Spleen (tissue), 7 donors: ENCODE data around the gene WAS.

Experiments used
- CTCF ChIP-seq, 11 experiments: fragments of 200-600 bp in 7 of 11; fragments of 450-650 bp in 4 of 11; sonication (generic) in 4 of 11; IDR thresholded peaks in 8 of 11; conservative IDR thresholded peaks in 3 of 11; 1 replicate in 7 of 11; 2 replicates in 4 of 11; pipeline versions ENCODE4 v1.4.0 to v1.8.0; 2016 to 2021; ENCODE audit warnings: antibody characterized with exemption in 11 of 11, inconsistent platforms in 4 of 11, mild to moderate bottlenecking in 1 of 11
- POLR2A ChIP-seq, 3 donors: fragments of 450-650 bp; IDR thresholded peaks; one replicate each; pipeline ENCODE4 v1.5.1; 2017; ENCODE audit warnings: antibody characterized with exemption in 3 of 3, mild to moderate bottlenecking in 1 of 3
- POLR2AphosphoS5 ChIP-seq, 3 donors: sonication (generic); formaldehyde crosslinking; IDR thresholded peaks; one replicate each; pipeline ENCODE4 v1.5.1; 2017; ENCODE audit warnings: antibody characterized with exemption in 3 of 3
- donor health status: DM: no; HTN: no; CAD: no; lungs with moderate emphysema.
- donor health status: DM: no; HTN: no; CAD: no.
- donor health status: DM: no; HTN: no; CAD: no.

GRCh38 chrX:48677516-48677915 lies 6.1 kb upstream of the WAS start:
- TF ChIP-seq CTCF (IDR thresholded peaks at IDR 0.05 in 8 of 11, conservative IDR thresholded peaks at IDR 0.05 in 3 of 11) = no peak
- TF ChIP-seq POLR2A (IDR thresholded peaks at IDR 0.05) = no peak
- peak in 2 of 3 donors; percentile 10 to 21 for TF ChIP-seq POLR2AphosphoS5 (IDR thresholded peaks at IDR 0.05)
